Transverse colon (tissue), 4 donors: Measurements from ENCODE around the gene GLI3. TPM values are rescaled to one million over a fixed set of nuclear protein-coding genes. Genes with fewer than 3 reads are reported as not detected.

Experiments used
- DNase-seq: peaks from one replicate; pipeline ENCODE4 v3.0.0-alpha.2; 2019
- H3K27ac ChIP-seq, 4 donors: fragments of 200-600 bp; sonication (generic); 2 replicates each; pipeline ENCODE4 v1.5.1; 2016 to 2018; ENCODE audit warnings: inconsistent platforms in 4 of 4
- H3K27me3 ChIP-seq: fragments of 200-600 bp; sonication (generic); 2 replicates; pipeline ENCODE4 v1.5.1; 2017; ENCODE audit warnings: inconsistent platforms
- H3K36me3 ChIP-seq, 4 donors: fragments of 200-600 bp; sonication (generic); 2 replicates each; pipeline ENCODE4 v1.5.1; 2017 to 2019; ENCODE audit warnings: inconsistent platforms in 4 of 4
- H3K4me1 ChIP-seq, 4 donors: fragments of 200-600 bp; sonication (generic); 2 replicates each; pipeline ENCODE4 v1.5.1; 2017 to 2020; ENCODE audit warnings: inconsistent platforms in 4 of 4
- H3K4me3 ChIP-seq, 4 donors: fragments of 200-600 bp; sonication (generic); 1 replicate in 1 of 4; 2 replicates in 3 of 4; pipeline versions ENCODE4 v1.5.1 to v1.6.1; 2017 to 2019; ENCODE audit warnings: inconsistent platforms in 4 of 4
- H3K9me3 ChIP-seq, 2 donors: fragments of 200-600 bp; sonication (generic); 2 replicates each; pipeline ENCODE4 v1.5.1; 2017 to 2019; ENCODE audit warnings: inconsistent platforms in 2 of 2
- EP300 ChIP-seq: sonication (generic); formaldehyde crosslinking; IDR thresholded peaks from one replicate; pipeline ENCODE4 v1.6.1; 2017; ENCODE audit warnings: antibody characterized with exemption, low read depth
- POLR2A ChIP-seq: fragments of 450-650 bp; IDR thresholded peaks from one replicate; pipeline ENCODE4 v1.6.1; 2016; ENCODE audit warnings: antibody characterized with exemption, mild to moderate bottlenecking, moderate library complexity
- POLR2AphosphoS5 ChIP-seq, 3 donors: sonication (generic); formaldehyde crosslinking; IDR thresholded peaks; one replicate each; pipeline ENCODE4 v1.6.1; 2016; ENCODE audit warnings: antibody characterized with exemption in 3 of 3
- WGBS, 2 donors: methylation state at CpG; one replicate each; pipeline ENCODE4 v1.1.5; 2018; ENCODE audit warnings: low coverage in 1 of 2; 5-methylcytosine and 5-hydroxymethylcytosine counted together
- in situ Hi-C, 4 donors: fragments of 200-750 bp; cut with MboI; loops; one replicate each; pipeline versions ENCODE4 v1.15.0 to v1.15.1; 2017; ENCODE audit warnings: low sequenced_read_pairs in 3 of 4, low pct_ligation_motif_present in 1 of 4, low pct_unique_long_range_greater_than_20kb in 1 of 4
- intact Hi-C: fragments of 100-400 bp; cut with DNase I; formaldehyde crosslinking; loops from one replicate; pipeline ENCODE4 v1.15.1; 2023; ENCODE audit warnings: low total_unique reads
- total RNA-seq, 4 donors: library from RNA; depleted of rRNA; stranded (reverse); fragments of >200 nt; gene quantifications; one replicate each; pipeline ENCODE4 v1.1.0, GENCODE V29; 2016
- TF ChIP-seq, protein P1 (sequence below), 5 experiments: fragments of 200-600 bp in 3 of 5; fragments of 450-650 bp in 2 of 5; sonication (generic) in 3 of 5; IDR thresholded peaks; 1 replicate in 2 of 5; 2 replicates in 3 of 5; pipeline ENCODE4 v1.5.1; 2016 to 2017; ENCODE audit warnings: antibody characterized with exemption in 5 of 5, inconsistent platforms in 3 of 5, mild to moderate bottlenecking in 2 of 5, moderate library complexity in 1 of 5

GLI3 gene
- total RNA-seq, 4 donors from 2014 or later: 3.7 to 41.1 (median 5.3) TPM

DNA sequence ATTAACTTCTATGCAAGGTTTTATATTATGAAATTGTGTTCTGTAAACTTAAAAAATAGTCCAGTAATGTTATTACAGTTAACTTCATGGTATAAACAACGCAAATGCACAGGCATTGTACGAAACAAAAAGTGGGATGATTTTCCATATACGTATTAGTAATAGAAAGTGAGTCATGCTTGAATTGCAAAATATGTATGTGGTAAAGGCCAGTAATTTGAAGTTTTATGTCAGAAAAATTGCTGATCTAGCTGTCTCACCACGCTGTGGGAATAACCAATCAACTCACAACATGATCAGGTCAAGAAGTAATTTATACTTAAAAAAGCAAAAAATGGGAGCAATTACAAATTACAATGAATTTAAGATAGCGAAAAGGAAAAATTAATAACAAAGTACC lies 37.0 kb upstream of the GLI3 start:
- DNase-seq: no peak
- H3K4me3 ChIP-seq: no peak overlapping the region
- H3K27ac ChIP-seq: no peak overlapping the region
- no peaks in the 10 kb centered on the region for H3K4me1 ChIP-seq
- H3K27me3 ChIP-seq: no peaks in the 10 kb centered on the region
- H3K36me3 ChIP-seq: no peaks in the 10 kb centered on the region
- TF ChIP-seq, protein P1, sequence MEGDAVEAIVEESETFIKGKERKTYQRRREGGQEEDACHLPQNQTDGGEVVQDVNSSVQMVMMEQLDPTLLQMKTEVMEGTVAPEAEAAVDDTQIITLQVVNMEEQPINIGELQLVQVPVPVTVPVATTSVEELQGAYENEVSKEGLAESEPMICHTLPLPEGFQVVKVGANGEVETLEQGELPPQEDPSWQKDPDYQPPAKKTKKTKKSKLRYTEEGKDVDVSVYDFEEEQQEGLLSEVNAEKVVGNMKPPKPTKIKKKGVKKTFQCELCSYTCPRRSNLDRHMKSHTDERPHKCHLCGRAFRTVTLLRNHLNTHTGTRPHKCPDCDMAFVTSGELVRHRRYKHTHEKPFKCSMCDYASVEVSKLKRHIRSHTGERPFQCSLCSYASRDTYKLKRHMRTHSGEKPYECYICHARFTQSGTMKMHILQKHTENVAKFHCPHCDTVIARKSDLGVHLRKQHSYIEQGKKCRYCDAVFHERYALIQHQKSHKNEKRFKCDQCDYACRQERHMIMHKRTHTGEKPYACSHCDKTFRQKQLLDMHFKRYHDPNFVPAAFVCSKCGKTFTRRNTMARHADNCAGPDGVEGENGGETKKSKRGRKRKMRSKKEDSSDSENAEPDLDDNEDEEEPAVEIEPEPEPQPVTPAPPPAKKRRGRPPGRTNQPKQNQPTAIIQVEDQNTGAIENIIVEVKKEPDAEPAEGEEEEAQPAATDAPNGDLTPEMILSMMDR (IDR thresholded peaks at IDR 0.05): no peak
- TF ChIP-seq POLR2AphosphoS5 (IDR thresholded peaks at IDR 0.05): no peak
- TF ChIP-seq EP300: no peak
- TF ChIP-seq POLR2A: no peak
- no peaks in the 10 kb centered on the region for H3K9me3 ChIP-seq
- intact Hi-C loops (no loop called here), in situ Hi-C loops (no loop called here)
- 64 to 78% methylated on average over 4 to 5 of the region's 5 CpGs for WGBS, 2 donors

DNA sequence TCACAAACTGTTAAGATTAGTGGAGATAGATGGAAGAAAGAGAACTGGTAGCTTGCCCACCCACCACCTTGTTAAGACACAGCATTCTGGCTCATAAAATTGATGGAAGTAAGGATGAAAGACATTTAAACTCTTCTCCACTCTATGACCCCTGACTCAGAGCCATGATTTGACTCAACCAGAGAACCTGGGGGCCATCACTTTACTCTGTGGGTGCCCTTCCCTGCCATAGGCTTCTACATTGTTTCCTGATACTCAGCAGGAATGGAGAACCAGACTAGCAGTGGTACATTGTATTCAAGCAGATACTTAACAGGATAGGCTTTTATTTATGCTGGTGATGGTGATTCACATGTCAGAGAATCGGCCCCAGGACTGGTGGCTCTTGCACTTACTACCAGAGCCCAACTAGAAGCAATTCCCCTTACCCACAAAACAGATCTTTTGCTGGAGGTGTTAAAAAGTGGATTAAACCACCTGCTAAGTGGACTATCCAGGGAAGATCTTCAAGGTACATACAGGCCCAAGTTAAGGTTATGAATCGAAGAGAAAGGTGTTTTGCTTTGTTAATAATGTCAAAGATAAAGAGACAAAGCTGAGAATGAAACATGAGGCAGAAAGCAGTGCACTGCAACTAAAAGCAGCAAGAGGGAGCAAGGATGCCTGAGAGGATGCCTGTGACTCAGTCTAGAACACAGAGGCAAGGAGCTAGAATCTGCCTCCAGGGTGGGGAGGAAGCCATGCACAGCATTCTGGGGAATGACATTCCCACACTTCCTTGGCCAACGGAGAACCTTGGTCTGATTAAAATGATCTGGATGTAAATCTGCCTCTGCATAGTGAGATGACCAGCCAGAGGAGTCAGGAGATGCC lies 36.0 kb upstream of the GLI3 start:
- H3K27me3 ChIP-seq: no peaks in the 10 kb centered on the region
- no peak overlapping the region for H3K27ac ChIP-seq
- H3K36me3 ChIP-seq: no peaks in the 10 kb centered on the region
- H3K4me3 ChIP-seq: no peak overlapping the region
- no peaks in the 10 kb centered on the region for H3K9me3 ChIP-seq
- no peak for DNase-seq
- intact Hi-C loops: no loop called here
- in situ Hi-C loops: no loop called here
- 20 to 64% methylated on average over 1 to 3 of the region's 3 CpGs for WGBS, 2 donors
- H3K4me1 ChIP-seq: no peaks in the 10 kb centered on the region
- TF ChIP-seq POLR2A (no peak), EP300 (no peak), POLR2AphosphoS5 (IDR thresholded peaks at IDR 0.05) (no peak)
- TF ChIP-seq, protein P1 (IDR thresholded peaks at IDR 0.05): peak in 2 of 5 experiments; percentile 7 to 25

DNA sequence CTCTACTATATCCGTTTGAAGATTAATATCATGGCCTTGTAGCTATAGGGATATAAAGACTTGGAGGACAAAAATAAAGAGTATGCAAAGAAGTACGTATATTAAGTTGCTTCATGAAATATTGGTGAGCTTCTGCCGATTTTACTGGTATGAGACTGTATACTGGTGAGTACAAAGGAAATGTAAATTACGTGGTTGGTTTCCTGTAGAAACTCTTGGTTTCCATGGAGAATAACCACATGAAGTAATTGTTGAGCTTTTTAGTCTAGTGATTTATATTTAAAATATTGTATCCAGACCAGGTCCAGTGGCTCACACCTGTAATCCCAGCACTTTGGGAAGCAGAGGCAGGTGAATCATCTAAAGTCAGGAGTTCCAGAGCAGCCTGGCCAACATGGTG lies 32.2 kb upstream of the GLI3 start:
- Histone ChIP-seq H3K4me3 (no peak overlapping the region), H3K36me3 (no peaks in the 10 kb centered on the region), H3K9me3 (no peaks in the 10 kb centered on the region), H3K27me3 (no peaks in the 10 kb centered on the region), H3K27ac (no peak overlapping the region), H3K4me1 (no peaks in the 10 kb centered on the region)
- WGBS, 2 donors: 52 to 59% methylated on average over 4 of the region's 4 CpGs
- no peak for DNase-seq
- intact Hi-C loops: no loop called here
- TF ChIP-seq POLR2AphosphoS5 (IDR thresholded peaks at IDR 0.05) (no peak), POLR2A (no peak), EP300 (no peak)
- TF ChIP-seq, protein P1 (IDR thresholded peaks at IDR 0.05): no peak
- in situ Hi-C loops: no loop called here

DNA sequence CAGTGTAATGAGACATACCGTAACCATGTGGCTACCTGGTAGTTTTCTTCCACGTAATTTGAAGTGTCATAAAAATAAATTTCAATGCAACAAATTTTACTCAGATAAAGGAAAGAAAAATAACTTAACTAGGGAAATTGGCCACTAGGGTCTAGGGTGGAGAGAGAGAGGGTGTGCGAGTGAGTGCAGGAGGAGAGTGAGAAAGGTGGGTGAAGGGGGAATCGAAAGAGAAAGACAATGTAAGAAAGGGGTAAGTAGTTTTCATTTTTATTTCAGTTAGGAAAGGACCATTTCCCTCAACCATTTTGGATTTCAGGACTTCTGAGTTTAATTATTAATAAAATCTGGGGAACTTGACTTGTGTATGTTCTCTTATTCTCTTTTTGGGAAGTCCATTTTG lies 27.7 kb upstream of the GLI3 start:
- no peak overlapping the region for H3K4me3 ChIP-seq
- WGBS, 2 donors: 82 to 91% methylated on average over 4 of the region's 4 CpGs
- H3K36me3 ChIP-seq: no peaks in the 10 kb centered on the region
- intact Hi-C loops (no loop called here), in situ Hi-C loops (no loop called here)
- no peak for DNase-seq
- H3K4me1 ChIP-seq: no peaks in the 10 kb centered on the region
- no peaks in the 10 kb centered on the region for H3K27me3 ChIP-seq
- no peak for TF ChIP-seq POLR2A
- TF ChIP-seq EP300: no peak
- no peak for TF ChIP-seq POLR2AphosphoS5 (IDR thresholded peaks at IDR 0.05)
- TF ChIP-seq, protein P1 (IDR thresholded peaks at IDR 0.05): no peak
- H3K9me3 ChIP-seq: no peaks in the 10 kb centered on the region
- no peak overlapping the region for H3K27ac ChIP-seq
